Inferior parietal cortex (tissue), 1 donor: ENCODE data around the gene MRPL48.
"Not testable (repeated sequence)": the region's sequence is repeated elsewhere in the genome, so short reads cannot be mapped to it uniquely, and the experiment has no call there.

Source experiments
- DNase-seq: peaks from one replicate; pipeline ENCODE4 v3.0.0-alpha.2; 2016; ENCODE audit errors: extremely low spot score

MRPL48 gene

GRCh38 chr11:73779084-73779902 lies 8.4 kb upstream of the MRPL48 start:
- DNase-seq = peak; percentile 98

GRCh38 chr11:73781303-73781702 lies 6.4 kb upstream of the MRPL48 start:
- DNase-seq = no peak

DNA sequence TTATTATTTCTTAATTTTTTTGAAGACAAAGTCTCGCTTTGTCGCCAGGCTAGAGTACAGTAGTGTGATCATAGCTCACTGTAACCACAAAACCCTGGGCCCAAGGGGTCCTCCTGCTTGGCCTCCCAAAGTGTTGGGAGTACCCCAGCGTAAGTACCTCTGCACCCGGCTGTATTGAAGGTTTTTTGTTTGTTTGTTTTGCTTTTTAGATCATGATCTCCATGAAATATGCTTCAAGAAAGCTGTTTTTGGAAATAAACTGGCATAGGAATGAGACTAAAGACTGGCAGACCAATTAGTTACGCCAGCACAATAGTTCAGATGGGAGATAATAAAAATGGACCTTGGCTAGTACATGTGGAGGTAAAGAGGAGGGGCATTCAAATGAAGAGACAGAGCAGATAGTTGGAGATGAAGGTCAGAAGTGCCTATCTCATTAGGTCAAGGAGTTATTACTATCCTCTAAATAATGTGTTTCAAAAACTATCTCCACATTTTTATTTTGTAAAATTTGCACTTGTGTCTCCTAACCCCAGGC lies 4.1 kb upstream of the MRPL48 start:
- no peak for DNase-seq

GRCh38 chr11:73784080-73784634 lies 3.5 kb upstream of the MRPL48 start:
- DNase-seq = no peak

DNA sequence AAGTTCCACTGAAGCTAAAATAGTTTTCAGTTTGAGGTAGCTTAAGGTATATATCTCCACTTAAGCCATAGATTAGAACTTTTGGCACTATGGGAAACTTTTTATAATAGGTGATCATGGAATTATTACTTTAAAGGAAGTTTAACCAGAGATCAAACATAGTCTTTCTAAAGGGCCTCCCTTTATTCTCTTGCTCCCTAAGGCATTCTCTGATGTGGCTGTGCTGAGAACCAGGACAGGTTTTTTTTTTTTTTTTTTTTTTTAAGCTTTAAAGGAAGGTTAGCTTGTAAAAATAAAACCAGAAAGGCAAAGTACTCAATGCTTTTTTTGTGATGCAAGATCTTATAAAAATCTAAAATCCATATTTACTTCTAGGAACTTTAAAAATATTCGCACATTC lies 2.9 kb upstream of the MRPL48 start:
- DNase-seq = no peak

DNA sequence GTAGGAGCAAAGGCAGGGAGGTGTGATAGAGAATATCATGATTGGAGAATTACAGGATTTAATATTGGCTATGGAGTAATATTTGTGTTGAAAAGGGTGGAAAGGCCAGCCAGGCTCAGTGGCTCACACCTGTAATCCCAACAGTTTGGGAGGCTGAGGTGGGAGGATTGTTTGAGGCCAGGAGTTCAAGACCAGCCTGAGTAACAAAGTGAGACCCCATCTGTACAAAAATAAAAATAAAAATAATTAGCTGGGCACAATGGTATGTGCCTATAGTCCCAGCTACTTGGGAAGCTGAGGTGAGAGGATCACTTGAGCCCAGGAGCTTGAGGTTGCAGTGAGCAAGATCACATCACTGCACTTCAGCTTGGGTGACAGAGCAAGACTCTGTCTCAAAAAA lies 2.2 kb upstream of the MRPL48 start:
- not testable (repeated sequence) for DNase-seq

DNA sequence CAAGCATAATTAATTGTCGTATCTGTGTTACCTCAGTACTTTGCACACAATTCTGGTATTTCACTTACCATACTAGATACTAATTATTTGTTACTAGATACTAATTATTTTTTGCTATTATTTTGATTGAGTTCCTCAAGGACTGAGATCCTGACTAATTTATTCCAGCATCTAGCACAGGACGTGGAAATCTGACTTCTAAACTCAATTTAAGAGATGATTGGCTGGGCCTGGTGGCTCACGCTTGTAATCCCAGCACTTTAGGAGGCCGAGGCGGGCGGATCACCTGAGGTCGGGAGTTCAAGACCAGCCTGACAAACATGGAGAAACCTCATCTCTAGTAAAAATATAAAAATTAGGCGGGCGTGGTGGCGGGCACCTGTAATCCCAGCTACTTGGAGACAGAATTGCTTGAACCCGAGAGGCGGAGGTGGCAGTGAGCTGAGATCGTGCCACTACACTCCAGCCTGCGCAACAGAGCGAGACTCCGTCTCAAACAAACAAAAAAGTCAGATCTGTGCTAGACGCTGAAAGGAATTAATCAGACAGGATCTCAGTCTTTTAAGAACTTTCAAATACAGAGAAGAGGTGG lies 527 bp upstream of the MRPL48 start:
- DNase-seq = no peak

DNA sequence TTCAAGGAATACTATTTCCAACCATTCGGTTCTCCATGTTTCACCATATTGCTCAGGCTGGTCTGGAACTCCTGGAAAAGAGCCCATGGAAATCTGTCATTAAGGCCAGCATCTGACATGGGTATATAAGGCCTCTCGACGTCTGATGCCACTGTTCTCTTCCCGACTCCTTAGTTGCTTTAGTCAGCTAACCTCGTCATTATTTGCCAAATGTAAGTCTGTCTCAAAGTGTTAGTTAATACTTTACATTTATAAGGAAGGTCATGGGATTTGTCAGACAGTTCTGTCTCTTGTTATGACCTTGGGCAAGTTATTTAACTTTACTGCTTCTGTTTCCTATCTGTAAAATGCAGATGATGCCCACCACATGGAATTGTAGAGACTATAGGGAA lies 1.6 kb downstream of the MRPL48 start:
- DNase-seq = no peak

- no peak for DNase-seq
Measured at GRCh38 chr11:73792584-73792983, 4.9 kb downstream of the MRPL48 start.

DNA sequence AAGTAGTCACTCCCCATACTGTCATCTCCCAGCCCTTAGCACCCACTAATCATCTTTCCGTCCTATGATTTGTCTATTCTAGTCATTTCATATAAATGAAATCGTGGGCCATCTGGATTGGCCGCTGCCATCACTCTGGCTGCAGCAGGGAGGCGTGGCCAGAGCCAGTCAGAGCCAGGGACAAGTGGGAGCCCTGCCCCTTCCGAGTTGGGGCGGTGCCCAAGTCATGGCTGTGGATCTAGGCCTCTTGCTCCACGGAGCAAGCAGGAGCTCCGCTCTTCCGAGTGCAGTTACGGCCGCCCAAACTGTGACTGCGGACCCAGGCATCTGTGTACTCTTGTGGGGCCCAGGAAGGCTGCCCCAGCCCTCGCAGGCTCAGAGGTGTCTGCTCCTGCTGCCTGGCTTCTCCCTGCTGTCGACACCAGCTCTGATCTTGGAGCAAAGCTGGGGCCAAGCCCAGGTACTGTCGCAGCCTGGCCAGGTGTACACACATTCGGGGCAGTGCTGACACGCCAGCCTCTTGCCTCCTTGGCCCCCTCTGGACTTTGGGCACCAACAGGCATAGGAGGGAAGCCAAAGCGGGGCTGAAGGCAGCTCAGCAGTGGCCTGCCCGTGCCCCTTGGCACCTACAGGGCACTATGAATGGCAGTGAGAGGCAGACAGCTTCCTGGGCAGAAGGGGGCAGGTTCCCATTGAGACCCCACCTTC lies 8.4 kb downstream of the MRPL48 start:
- DNase-seq = peak; percentile 74

DNA sequence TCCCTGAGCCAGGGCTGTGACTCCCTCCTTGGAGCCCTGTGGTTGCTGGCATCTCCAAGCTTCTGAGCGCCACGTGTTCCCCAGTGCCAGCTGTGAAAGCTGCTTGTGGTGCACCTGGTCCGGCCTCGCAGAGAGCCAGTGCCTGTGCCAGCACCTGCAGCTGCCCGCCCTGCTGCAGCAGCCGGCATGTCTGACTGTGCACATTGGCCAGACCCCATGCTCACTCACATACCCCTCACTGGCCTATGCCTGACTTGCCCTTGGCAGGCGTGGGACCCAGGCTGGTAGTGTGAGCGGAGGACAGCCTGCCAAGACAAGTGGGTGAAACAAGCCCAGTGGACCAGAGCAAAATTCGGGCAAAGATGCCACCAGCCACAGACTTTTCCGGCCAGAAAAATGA lies 9.8 kb downstream of the MRPL48 start:
- DNase-seq = no peak

- DNase-seq = no peak
Measured at GRCh38 chr11:73800276-73800806, 12.7 kb downstream of the MRPL48 start.

DNA sequence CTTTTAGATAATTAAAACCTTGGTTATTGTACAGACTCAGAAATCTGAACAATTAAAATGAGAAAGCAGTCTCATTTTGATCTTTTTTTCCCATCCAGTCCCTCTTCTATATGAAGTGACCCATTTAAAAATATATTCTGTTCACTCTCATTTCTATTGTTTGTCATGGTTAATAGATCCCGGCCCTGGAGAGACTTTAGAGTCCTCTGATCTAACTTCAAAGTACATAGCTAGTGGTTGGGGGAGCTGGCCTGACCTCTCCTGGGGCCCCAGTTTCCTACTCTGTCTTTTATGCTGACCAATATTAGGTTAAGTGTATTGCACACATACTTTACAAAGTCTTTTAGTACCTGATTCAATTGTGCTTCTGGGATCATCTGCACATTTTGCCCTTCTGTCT lies 13.5 kb downstream of the MRPL48 start:
- DNase-seq = no peak

- DNase-seq = no peak
Measured at GRCh38 chr11:73804712-73805111, 17.0 kb downstream of the MRPL48 start.

DNA sequence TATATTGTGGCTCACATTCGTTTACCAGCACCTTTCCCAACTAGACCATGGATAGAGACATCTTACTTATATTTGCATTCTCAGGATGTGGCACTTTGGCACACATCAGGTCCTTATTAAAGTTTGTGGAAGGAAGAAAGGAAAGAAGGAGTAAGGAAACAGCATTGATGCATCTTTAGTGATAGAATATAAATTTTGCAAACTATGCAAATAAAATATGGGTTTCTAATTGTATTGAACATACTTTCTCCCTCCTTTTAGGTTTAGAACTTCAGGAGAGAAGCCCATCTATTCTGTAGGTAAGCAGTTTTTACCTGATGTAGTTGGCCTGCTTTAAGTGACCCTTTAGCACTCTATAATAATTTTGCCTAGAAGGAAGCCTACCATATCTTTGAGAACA lies 20.4 kb downstream of the MRPL48 start:
- no peak for DNase-seq

DNA sequence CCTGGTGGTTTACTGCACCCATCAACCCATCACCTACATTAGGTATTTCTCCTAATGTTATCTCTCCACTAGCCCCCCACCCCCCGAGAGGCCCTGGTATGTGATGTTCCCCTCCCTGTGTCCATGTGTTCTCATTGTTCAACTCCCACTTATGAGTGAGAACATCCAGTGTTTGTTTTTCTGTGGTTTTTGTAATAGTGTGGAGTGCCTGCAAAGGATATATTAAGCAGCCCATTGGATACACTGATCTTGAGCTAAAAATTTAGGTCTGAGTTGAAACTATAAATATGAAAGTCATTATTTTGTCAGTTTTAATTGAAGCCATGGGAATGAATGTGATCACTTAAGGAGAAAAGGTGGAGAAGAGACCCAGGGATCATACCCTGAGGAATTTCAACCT lies 23.0 kb downstream of the MRPL48 start:
- no peak for DNase-seq

DNA sequence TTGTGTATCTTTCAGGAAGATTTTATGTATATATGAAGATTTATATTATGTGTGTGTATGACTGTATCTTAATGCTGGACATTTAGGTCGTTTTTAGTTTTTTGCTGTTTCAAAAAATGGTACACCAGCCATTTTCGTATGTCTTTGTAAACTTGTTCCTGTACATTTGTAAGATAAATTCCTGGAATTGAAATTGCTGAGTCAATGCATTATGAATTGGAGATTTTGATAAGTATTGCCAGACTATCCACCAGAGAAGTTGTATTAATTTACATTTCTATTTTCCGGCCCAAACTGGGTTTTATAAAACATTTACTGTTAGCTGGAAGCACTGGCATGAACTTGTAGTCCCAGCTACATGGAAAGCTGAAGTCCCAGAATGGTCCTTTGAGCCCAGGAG lies 24.6 kb downstream of the MRPL48 start:
- no peak for DNase-seq

GRCh38 chr11:73814812-73815211 lies 27.1 kb downstream of the MRPL48 start:
- no peak for DNase-seq

- no peak for DNase-seq
Measured at GRCh38 chr11:73818846-73819245, 31.2 kb downstream of the MRPL48 start.

DNA sequence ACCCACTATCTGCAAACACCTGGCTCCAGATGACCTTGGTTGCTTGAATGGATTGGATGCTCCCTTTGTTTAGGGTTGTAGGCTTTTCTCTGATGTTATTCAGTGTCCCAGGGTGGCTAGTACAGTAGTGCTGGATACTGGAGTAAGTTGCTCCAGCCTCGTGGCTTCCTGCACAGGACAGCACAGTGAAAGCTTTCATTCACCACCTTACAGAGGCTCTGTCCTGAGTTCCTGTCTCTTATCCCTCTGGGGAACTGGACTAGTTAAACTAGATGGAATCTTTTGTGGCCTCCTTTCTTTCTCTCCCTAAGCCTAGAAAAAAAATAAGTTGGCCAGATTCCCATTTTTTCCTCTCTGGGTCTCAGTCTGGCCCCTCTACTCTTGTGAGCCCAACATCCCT lies 42.6 kb downstream of the MRPL48 start:
- DNase-seq = no peak

DNA sequence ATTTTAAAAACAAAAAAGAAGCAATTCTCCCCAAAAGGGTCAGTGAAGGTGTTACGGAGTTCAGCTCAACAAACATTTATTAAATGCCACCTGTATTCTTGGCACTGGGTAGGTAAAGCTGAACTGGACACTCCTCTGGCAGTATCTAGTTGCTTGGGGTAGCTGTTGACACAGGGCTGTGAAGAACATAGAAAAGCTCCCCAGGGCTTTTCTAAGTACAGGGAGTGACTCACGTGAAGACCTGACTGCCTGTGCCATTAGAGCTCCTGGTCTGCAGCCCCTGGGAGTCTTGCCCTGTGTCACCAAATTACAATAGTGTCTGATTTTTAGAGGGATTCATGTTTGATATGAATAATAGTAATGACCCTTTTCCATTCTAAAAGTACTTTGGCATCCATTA lies 45.4 kb downstream of the MRPL48 start:
- no peak for DNase-seq

- DNase-seq = peak; percentile 52
Measured at GRCh38 chr11:73838443-73839122, 50.9 kb downstream of the MRPL48 start.
